Fibroblast of peridontal ligament (primary cell): Measurements from ENCODE around the gene CYTL1.
"Not testable (repeated sequence)": the region's sequence is repeated elsewhere in the genome, so short reads cannot be mapped to it uniquely, and the experiment has no call there.

Source experiments
- DNase-seq: peaks from one replicate; pipeline ENCODE4 v3.0.0-alpha.2; 2010; ENCODE audit errors: extremely low read depth

CYTL1 gene, protein sequence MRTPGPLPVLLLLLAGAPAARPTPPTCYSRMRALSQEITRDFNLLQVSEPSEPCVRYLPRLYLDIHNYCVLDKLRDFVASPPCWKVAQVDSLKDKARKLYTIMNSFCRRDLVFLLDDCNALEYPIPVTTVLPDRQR

DNA sequence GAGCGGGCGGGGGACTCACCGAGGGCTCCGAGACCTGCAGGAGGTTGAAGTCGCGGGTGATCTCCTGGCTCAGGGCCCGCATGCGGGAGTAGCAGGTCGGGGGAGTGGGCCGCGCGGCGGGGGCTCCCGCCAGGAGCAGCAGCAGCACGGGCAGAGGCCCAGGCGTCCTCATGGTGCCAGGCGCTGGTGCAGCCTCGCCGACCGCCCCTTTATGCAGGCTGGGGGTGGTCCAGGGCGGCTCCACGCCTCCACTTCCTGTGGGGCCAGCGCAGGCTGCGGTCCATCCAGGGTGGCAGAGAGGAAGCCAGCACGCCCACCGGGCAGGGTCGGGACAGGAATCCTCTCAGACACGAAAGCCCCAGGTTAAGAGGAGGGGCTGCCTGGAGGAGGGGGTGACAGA, at the start of gene CYTL1:
Gene CYTL1, minus strand, starts transcription at position 185 of the 400 bp plus-strand sequence. Its CDS starts 13 bp downstream, at position 172.
- no peak for DNase-seq

DNA sequence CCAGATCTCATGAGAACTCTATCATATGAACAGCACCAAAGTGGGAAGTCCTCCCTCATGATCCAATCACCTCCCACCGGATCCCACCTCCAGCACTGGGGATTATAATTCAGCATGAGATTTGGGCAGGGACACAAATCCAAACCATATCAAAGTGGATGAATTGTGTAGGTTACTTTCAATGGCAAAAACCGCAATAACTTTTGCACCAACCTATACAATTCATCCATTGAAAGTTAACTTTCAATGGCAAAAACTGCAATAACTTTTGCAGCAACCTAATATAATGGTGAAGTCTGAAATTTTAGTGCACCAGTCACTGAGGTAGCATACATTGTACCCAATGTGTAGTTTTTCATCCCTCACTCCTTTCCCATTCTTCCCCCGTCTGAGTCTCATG, 48.6 kb upstream of the CYTL1 start:
- DNase-seq = no peak

DNA sequence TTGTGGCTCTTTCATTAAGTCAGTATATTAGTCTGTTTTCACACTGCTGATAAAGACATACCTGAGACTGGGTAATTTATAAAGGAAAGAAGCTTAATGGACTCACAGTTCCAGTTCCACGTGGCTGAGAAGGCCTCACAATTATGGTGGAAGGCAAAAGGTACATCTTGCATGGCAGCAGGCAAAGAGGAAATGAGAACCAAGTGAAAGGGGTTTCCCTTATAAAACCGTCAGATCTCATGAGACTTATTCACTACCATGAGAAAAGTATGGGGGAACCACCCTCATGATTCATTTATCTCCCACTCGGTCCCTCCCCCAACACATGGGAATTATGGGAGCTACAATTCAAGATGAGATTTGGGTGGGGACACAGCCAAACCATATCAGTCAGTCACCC, 47.7 kb upstream of the CYTL1 start:
- not testable (repeated sequence) for DNase-seq

DNA sequence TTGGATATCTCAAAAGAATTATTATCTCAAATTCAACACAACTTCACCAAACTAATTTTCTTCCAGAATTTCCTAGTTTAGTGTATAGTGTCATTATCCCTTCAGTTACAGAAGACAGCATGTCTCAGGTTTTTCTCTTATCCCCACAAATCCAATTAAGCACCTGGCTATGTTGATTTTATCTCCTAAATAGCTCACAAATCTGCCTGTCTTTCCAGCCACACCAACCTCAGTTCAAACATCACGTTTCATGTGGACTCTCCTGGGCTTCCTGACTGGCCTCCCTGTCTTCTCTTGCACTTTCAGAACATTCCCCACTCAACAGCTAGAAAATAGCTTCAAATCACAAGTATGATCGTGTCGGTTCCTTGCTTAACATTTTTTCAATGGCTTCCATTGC, 46.8 kb upstream of the CYTL1 start:
- no peak for DNase-seq

DNA sequence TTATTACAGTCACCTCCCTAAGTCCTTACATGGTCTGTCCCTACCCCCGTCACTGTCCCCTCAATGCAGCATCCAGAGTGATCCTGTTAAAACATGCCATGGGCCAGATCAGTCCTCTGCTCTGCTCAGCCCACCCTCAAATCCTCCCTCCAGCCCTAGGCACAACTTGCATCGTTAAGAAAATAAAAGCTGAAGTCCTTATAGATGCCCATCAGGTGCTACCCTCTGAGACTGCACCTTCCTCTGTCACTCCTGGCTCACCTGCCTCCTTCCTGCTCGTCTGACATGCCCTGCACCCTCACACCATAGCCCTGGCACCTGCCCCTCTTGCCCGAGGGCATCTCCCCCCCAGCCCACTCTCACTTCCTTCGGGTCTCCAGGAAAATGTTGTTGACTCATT, 36.2 kb upstream of the CYTL1 start:
- DNase-seq = no peak

DNA sequence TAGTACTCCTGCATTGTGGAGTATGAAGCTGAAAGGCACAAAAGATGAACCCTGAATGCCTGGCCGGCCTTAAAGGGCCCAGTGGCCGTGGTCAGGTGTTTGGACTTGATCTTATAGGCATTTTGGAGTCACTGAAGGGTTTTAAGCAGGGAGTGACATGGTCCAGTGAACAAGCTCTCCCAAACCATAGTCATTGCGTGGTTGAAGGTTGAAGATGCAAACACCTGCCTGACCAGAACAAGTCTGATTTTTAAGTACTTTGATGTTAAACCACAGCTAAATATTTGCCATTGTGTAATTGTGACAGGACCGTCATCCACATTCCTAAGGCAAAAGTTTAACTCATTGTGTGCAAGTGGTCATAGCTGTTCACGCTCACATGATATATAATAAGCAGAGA, 35.3 kb upstream of the CYTL1 start:
- DNase-seq = no peak

DNA sequence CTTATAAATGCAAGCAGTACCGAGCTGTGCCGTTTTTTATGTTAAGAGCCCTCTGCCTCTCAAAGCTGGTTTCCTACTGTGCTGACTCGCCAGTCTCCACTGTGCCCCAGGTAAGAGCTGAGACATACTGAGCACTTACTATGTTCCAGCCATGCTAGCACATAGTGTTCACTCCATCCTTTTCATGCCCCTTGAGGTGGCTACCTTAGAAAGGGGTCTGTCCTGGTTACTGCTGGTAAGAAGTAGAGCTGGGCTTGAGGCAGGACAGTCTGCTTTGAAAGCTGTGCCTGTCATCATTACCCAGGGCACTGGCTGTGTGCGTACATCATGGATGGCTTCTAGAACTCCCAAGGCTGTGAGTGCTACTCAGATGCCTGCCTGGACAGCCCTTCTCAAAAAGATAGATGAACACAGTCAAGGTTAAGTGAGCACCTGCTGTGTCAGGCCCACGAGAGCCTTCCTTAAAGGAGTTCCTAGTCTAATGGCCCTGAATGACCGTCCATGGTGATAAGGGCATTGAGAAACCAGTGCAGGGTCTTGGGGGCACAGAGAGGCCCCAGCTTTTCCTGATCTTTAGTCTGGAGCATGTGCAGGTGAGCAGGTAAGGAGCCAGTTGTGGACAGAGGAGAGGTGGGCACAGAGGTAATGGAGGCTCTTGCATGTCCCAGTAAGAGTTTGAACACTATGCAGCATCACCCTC, 33.6 kb upstream of the CYTL1 start:
- DNase-seq = no peak

DNA sequence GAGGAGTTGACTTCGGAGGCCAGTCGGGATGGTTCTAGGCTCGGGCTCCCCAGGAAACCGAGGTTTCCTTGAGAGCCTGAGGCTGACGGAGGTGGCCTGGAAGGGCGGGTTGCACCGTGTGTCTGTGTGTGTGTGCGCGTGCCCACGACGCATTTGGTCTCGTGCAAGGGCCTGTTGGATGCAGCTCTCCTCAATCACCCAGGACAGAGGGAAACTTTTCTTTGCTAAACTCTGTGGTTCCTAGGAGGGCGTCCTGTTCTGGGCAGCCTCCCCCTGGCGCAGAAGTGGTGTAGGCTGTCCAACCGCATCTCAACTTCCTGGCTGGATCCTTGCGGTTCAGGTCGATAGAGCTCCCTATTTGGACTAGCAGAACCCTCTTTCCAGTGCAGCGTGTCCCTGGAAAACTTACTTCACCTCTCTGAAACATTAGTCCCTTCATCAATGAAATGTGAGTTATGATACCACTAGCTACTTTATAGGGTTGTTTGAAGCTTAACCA, 33.0 kb upstream of the CYTL1 start:
- peak; percentile 29 for DNase-seq

DNA sequence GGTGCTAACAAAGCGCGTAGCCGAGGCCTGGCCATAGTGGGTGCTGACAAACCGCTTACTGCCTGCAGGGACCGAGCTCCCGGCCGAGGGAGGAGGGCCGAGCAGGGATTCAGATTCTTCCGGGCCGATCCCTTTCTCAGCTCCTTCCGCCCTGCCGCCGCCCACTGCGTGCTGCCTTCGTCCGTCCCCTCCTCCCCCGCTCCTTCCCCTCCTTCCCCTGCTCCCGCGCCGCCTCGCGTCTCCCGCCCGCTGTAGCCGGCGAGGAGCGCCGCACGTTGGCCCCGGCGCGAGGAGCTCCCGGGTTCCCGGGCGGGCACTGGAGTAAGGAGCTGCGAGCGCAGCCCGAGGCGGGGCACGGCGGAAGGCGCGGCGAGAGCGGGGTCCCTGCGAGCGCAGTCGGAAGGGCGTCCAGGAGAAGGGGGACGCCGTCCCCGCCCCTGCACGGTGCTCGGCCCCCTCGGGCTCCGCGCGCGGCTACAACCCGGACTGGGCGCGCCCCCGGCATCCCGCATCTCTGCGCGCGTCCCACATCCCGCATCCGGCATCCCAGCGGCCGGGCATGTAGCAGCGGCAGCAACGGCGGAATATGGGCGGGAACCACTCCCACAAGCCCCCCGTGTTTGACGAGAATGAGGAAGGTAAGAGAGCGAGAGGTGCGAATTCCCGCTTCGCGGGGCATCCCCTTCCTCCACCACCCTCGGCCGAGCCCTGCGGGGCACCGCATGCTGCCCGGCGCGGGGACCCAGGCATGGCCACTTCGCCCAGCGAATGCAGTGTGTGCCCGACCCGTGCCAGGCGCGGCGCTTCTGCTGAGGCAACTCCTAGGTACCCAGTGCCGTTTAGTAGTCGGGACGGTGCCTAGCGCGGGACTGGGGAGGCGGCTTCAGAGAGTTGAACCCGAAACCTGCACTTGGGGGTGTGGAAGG, 32.3 kb upstream of the CYTL1 start, which contains the start of gene STK32B:
Gene STK32B, plus strand, starts transcription at position 203 of the 926 bp plus-strand sequence.
- peak; percentile 63 for DNase-seq

DNA sequence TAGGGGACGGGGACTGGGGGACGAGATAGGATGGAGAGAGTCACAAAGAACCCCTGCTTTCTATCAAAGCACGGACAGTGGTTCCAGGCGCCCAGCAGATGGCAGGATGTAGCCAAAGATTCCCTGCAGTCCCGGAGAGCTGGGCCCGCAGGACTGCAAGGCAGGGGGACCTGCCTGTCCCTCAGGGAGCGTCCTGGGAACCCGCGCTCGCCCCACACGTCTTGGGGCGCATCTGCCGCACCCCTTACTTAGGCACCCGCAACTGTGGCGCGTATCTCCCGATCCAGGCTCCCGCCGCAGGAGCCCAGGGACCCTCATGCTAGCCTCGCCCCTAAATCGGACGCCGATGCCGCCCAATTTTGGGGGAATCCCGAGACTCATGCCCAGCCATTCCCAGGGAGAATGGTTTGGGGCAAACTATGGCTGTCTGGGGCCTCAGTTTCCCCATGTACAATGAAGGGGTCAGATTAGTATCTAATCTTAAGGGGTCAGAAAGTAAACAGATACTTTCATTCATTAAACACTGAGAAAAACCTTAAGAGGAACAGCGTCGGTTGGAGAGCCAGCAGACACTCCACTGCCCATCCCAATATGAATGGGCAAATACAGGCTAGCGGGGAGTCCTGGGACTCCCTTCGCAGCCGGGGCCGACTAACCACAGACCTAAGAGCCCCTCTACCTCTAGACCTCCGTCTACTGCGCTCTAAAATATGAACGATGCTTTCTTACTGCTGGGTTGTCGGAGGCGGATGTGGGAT, 31.4 kb upstream of the CYTL1 start:
- DNase-seq = peak; percentile 81

DNA sequence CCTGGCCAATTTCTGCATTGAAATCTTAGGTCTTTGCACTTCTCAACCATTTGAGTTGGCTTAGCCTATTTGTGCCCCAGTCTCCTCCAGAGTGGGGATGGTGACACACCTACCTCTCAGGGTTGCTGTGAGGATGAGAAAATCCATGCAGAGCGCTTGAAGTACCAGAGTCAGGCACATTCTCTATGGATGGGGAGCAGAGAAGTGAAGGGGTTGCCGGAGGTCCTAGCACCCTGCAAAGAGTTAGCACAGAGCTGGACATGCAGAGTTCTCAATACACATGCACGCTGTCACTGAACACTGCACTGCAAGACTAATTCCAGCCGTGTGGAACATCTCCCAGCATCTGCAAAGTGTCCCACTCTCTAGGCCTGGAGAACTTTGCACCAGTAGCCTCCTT, 29.5 kb upstream of the CYTL1 start:
- no peak for DNase-seq

DNA sequence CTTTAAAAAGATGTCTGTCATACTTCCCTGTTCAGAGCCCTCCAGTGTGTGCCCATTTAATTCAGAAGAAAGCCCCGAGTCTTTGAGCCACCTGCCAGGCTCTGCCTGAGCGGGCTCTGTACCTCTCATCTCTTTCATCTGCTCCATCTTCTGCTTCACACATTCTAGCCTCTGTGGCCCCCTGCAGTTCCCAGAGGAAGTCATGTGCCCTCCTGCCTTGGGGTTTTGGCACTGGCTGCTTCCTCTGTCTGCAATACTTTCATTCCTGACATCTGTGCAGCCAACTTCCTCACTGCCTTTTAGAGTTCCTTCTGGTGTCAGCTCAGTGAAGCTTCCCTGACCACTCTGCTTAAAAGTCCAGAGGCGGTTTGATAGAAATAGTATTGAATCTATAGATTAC, 25.8 kb upstream of the CYTL1 start:
- DNase-seq = peak; percentile 34

DNA sequence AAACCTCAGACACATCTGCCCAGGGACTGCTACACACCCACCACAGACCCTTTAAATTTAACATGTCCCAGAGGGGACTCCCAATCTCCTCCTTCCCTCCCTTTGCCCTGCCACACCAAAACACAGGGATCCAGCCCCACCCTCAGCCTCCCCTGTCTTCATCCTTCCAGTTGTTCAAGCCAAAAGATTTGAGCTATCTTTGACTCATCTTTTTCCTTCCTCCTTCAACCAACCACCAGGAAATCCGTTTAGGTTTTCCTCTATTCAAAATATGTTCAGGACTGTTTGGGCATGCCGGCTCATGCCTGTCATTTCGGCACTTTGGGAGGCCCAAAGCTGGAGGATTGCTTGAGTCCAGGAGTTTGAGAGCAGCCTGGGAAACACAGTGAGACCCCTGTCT, 25.1 kb upstream of the CYTL1 start:
- DNase-seq = no peak

DNA sequence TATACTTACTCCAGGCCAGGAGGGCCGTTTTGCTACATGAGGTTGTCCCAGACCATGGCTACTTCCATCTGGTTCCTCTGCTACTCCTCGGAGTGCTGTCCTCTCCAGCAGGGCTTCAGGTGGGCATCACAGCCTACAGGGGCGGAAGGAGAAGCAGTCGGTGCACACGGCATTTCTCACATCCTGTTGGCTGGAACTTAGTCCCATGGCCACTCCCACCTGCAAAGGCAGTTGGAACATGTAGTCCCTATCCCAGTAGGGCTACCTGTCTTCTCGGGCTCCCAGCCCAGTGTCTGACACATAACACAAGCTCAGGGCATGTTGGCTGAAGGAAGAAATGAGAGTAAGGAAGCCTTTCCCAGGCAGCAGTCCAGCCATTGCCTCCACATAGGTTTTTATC, 24.3 kb upstream of the CYTL1 start:
- DNase-seq = no peak

DNA sequence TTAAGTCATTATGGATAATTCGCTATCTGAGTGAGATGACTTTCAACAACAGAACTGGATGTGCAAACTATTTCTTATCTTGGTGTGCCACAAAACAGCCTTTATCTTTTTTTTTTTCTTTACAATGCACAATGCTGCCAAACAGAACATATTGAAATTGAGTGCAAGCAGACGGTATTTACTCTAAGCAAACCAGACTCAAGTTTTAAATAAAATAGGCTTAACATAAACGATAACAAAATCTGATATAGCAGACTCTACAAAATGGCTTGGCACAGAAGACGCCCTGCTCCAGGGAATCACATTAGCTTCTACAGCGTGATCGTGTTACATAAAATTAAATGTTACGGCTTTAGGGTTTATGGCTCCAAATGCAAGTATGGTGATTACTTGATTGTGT, 22.4 kb upstream of the CYTL1 start:
- DNase-seq = peak; percentile 67

DNA sequence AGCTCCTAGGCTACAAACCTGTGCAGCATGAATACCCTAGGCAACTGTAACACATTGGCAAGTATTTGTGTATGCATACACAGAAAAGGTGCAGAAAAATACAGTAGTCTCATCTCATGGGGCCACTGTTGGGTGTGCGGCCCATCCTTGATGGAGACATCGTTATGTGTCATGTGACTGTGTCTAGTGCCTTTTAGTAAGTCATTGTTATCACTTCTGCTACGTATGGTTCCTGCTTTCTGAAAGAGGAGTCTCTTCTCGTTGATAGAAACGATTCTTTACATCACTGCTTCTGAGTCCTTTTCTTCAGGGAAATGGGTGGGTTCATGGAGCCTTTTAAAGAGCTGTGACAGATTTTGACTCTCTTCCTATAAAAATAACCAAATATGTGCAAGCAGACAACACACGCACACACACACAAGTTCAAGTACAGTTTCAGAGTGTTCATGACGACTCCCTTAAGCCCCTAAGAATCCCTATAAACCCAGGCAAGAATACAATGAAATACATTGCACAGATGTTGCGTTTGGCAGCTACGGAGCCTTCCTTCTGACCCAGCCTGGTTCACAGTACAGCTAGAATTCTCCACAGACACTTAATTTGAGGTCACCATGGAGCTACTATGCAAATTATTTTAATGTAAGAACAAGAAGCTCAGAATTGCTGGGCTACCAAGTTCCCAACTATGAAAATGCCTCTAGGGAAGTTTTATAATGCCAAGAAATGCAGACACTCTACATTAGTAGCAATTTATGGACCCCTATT, 21.8 kb upstream of the CYTL1 start:
- peak; percentile 29 for DNase-seq

DNA sequence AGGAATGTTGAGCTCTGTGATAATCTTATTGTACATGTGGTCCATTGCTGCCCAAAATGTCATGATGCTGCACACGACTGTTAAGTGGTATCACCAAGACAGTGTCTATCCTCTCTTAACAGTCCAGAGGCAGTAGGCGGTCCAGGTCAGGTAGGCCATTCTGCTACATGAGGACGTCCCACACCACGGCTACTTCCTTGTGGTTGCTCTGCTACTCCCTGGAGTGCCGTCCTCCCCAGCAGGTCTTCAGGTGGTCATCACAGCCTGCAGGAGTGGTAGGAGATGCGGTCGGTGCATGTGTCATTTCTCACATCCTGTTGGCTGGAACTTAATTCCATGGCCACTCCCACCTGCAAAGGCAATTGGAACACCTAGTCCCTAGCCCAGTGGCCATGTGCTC, 20.5 kb upstream of the CYTL1 start:
- no peak for DNase-seq

DNA sequence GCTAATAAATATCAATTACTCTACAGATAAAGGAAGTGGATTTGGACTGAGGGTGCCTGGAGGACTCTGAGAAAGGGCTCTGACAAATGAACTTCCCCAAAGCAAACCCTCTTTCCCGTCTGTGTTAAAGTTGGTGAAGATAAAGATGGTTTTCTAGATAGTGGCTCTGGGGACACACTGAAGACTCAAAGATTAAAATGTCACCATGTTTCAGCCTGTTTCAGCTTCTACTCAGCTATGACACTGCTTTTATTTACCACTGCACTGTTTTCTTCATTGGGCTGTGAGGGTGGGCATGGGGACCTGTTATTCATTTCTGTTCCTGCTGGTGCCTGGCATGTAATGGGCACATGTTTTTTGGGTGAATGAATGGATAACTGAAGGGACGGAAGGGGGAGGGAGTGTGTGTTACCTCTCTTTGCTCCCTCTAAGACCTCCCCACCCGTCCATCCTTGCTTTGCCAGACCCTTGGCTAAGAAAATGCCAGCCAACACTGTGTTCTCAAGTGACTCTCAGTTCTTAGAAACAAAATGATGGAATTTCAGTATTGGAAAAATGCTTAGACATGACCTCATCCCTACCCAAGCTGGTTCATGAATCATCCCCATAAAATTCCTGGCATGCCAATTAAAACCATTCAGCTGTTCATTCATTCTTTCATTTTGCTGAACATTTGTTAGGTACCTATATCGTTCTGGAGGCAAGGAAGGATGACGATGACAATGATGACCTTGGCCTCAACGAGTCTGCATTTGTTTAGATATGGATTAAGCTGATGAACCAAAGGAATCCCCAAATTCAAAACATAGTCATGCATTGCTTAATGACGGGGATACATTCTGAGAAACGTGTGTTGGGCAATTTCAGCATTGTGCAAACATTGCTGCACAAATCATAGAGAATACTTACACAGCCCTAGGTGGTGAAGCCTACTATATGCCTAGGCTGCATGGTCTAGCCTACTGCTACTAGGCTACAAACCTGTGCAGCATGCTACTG, 18.6 kb upstream of the CYTL1 start:
- DNase-seq = peak; percentile 99

DNA sequence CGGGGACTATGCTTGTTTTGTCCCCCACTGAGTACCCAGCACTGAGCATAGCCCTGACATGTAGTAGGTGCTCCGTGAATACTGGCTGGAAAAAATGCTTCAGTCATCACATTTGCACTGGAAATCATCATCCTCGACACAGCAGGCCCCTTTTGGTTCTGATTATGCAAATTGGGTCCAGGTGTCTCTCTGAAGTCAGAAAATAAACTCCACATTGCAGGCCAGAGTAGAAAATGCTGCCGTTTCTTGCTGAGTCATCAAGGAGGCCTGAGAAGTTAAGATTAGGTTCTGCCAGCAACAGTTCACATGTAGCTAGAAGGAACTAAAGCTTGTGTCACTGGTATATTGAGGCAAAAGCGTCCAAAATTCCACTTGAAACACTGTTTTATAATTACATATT, 17.0 kb upstream of the CYTL1 start:
- peak; percentile 90 for DNase-seq

DNA sequence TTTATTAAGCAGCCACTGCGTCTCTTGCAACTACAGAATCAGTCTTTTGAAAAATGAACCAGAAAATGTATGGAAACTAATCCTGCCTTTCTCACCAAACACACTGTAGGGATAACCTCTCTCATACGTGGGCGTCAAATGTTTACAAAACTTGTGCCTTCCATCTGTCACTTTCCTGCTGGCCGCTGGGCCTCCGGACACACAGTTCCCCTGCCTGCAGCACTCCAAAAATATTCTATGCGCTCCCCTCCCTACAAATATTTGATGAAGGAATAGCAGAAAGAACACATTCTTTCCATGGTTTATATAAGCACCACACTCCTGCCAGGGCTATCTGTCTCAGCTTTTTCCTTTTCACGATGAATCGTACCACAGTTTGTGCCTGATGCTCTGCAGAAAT, 14.9 kb upstream of the CYTL1 start:
- DNase-seq = peak; percentile 27
